LNCAP (cell line): ENCODE measurements around the gene MTHFD1L.

Experiments
- CTCF ChIP-seq: fragments of 450-650 bp; IDR thresholded peaks from 2 replicates; pipeline ENCODE4 v1.5.1; 2017; ENCODE audit warnings: mild to moderate bottlenecking

The MTHFD1L gene

GRCh38 chr6:151063352-151063751 is 197.8 kb downstream of the MTHFD1L start:
- no peak for TF ChIP-seq CTCF

DNA sequence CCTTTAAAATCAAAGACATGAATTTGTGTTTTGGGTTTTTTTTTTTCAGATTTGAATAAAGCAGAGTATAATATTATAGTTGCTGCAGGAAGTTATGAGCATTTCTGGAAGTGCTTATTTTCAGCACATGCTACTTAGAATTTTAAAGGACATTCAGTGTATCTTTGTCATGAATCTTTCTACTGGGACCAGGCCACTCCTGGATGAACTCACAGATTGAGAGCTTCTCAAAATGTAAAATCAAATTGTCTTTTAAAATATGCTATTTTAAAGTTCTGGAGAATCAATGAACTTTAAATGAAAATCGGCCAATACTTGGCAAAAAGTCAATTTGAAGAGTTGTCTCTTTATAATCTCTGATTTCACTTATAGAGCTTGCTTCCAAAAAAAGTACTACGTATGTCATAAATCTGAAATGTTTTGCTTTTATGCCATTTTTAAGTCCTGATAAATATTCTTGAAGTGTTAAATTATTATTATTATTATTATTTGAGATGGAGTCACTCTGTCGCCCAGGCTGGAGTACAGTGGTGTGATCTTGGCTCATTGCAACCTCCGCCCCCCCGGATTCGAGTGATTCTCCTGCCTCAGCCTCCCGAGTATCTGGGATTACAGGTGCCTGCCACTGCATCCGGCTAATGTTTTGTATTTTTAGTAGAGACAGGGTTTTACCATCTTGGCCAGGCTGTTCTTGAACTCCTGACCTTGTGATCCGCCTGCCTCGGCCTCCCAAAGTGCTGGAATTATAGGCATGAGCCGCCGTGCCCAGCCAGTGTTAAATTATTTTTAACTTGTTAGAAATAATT is 198.5 kb downstream of the MTHFD1L start:
- no peak for TF ChIP-seq CTCF

DNA sequence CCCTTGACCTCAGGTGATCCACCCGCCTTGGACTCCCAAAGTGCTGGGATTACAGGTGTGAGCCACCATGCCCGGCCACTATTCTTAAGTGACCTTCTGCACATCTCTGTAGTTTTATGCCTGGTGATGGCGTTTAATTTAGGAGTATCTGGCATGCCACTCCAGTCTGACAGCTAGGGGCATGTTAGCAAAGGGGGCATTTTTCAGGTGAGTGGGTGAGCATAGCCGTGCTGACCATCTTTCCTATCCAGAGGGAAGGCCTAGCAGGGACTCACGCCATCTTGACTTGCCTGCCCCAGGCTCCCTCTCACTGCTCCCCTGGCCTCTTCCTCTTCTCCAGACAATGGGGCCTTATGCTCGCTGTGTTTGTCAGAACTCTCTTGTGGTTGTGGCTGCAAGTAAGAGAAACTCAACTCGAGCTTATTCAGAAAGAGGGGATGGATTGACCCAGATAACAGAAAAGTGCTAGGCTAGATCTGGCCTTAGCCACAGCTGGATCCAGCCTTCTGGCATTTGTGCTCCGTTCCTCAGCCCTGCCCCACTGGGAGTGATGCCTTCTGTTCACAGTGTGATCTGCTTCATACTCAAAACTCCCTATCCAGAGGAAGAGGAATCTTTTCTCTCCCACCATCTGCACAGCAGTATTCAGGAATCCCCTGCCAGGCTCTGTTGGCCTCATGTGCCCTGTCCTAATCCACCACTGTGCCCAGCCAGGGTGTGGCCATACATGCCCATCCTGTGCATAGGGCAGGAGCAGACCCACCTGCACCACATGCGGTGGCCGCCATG is 199.7 kb downstream of the MTHFD1L start:
- TF ChIP-seq CTCF: no peak

DNA sequence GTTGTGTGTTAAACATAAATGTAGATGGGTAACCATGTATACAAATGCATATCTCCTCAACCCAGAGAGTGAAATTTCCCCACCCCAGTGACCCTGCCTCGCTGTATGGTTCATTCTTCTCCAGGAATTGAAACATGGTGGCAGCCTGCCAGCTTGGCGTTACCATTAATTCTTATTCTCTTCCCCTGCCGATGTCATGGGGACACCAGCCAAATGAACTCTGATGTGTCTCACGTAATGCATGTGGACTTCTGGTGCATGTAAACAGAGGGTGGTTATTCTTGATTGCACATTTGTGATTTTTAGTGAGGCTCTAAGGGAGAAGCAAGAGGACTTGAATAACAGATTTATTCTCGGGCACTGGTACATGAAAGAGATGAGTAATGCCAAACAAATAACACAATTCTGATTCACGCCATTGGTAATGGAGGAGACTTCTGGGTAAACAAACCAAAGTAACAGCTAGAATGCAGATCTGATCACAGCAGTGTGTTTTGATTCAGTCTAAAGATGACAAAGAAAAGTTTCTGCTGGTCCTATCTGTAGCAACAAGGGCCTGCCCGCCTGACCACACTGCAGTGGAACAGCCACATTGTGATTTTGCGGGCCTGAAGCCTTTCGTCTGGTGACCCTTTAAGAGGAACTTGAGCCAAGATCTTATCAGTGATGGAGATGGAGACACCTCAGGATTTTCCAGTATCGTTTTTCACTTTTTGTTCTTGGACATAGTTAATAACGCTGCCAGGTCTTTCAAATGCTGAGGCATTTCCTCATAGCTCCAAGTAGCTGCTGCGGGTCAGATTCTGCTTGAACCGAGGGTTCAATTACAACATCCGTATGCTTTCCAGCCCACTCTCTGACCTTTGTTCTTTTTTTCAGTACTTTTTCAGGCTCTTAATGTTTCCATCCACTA is 202.4 kb downstream of the MTHFD1L start:
- TF ChIP-seq CTCF: no peak

DNA sequence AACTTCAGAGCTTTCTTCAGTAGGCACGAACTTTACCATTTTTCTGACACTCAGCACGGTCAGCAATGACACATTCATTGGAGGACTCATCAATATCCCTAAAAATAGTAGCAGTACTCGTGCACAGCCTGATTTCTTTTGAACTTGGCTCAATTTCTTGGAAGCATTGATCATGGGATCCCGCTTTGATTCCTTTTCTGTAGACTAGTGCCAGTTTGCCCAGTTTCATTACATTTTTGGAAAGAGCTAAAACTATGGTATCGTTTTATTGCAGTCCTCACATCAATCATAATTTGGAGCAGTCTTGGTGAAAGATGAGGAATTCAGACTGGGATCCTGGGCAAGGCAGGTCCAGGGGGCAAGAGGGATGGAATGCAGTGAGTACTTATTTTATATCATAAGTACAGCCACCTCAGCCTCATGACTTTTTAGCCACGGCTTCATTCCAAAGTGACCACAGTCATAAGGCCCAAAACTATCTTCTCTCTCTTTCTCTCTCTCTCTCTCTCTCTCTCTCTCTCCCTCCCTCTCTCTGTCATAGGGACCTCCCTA is 203.3 kb downstream of the MTHFD1L start:
- no peak for TF ChIP-seq CTCF

DNA sequence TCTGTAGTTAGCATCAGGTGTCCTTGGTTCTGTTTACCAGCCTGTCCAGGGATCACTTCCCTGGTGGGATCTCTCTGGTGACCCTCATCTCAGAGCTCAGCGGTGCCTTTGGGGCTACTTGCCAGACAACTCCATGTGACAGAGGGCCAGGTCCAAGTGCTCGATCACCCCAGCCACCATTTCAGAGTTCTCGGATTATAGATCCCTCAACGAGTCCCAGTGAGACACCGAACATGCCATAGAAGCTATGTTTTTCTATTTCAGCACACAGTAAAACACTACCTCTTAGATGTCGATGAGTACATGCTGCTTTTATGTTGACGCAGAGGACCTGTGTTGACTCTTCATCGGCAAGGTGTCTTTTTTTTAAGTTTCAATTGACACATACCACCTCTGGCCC is 204.1 kb downstream of the MTHFD1L start:
- no peak for TF ChIP-seq CTCF

DNA sequence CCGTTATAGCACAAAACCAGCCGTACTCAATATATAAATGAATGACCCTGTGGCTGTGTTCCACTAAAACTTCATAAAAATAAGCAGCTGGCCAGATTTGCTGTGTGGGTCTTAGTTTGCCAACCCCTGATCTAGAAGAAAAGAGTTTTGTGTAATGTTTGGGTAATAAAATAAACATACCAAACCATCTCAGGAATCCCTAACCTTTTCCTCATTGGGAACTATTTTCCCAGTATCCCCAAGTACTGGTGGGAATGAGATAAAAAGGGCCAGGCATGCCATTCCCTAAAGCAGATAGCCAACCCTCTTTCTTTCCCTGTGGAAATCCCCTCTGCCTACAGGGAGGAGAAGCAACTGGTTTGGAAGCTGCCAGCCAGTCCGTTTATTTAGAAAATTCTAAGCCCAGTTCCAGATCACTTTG is 205.1 kb downstream of the MTHFD1L start:
- TF ChIP-seq CTCF: no peak
